K562 (cell line): ENCODE measurements around the gene MAP7D1. TPM values are rescaled to one million over a fixed set of nuclear protein-coding genes. Genes with fewer than 3 reads are reported as not detected.
A peak's percentile ranks its signal among the peaks of the same experiment; 100 is the strongest.

Experiments
- ATAC-seq: fragments of 200-7000 bp; cut with Tn5 transposase; 3 replicates; pipeline ENCODE4 v1.9.1; 2020; ENCODE audit warnings: moderate library complexity
- BruUV-seq: library from RNA; stranded (reverse); fragments of 400-500 nt; replicated peaks from 2 replicates; lab custom pipeline; 2021; lab: Mats Ljungman, UMichigan
- CTCF ChIA-PET: fragments of 300-600 bp; formaldehyde crosslinking; extraction: SDS; loops from one replicate; lab custom pipeline; 2021; ENCODE audit warnings: low intra/inter-chr PET ratio; lab: Yijun Ruan, JAX
- POLR2A ChIA-PET: fragments of 300-600, 350-650 bp; sonication (Branson Sonifier 250); formaldehyde crosslinking; extraction: SDS; loops from one replicate; lab custom pipeline; 2021; ENCODE audit warnings: antibody characterized with exemption, inconsistent platforms; lab: Yijun Ruan, JAX
- DNase-seq, 4 experiments: peaks; one replicate each; pipeline versions ENCODE4 v3.0.0 to v3.0.0-alpha.2; 2011 to 2018; ENCODE audit warnings: low spot score in 3 of 4, mixed read lengths in 3 of 4; ENCODE audit errors: extremely low read depth in 1 of 4
- FAIRE-seq: peaks from 2 replicates; lab custom pipeline; 2011; peaks lifted over from hg19 to GRCh38; lab: Jason Lieb, UNC
- H2AFZ ChIP-seq: 2 replicates; pipeline ENCODE4 v1.6.0; 2011; ENCODE audit warnings: low read depth, low read length, control low read depth, inconsistent platforms
- H3K27ac ChIP-seq: fragments of 200-600 bp; 3 replicates; pipeline ENCODE4 v1.8.0; 2011; ENCODE audit warnings: low read depth, mild to moderate bottlenecking, control low read depth, inconsistent platforms, low read length, moderate library complexity, mixed read lengths; ENCODE audit errors: extremely low read depth
- H3K27me3 ChIP-seq, 2 experiments: fragments of 300-600 bp in 1 of 2; 2 replicates in 1 of 2; 3 replicates in 1 of 2; pipeline versions ENCODE4 v1.6.0 to v1.8.0; 2011; ENCODE audit warnings: inconsistent platforms in 2 of 2, low read length in 2 of 2, mild to moderate bottlenecking in 1 of 2, mixed read lengths in 1 of 2, moderate library complexity in 1 of 2; ENCODE audit not compliant: control insufficient read depth in 2 of 2, insufficient read depth in 2 of 2
- H3K36me3 ChIP-seq: fragments of 300-600 bp; 3 replicates; pipeline ENCODE4 v1.8.0; 2011; ENCODE audit warnings: mild to moderate bottlenecking, low read length, inconsistent platforms; ENCODE audit not compliant: control insufficient read depth, insufficient read depth
- H3K4me1 ChIP-seq, 2 experiments: fragments of 200-600 bp in 1 of 2; replicated peaks in 1 of 2; 2 replicates in 1 of 2; 3 replicates in 1 of 2; pipeline versions ENCODE4 v1.5.1 to v1.8.0; 2011; ENCODE audit warnings: inconsistent platforms in 2 of 2, low read length in 2 of 2, mild to moderate bottlenecking in 1 of 2, mixed read lengths in 1 of 2, moderate library complexity in 1 of 2; ENCODE audit not compliant: control insufficient read depth in 2 of 2, insufficient read depth in 2 of 2
- H3K4me2 ChIP-seq: 2 replicates; pipeline ENCODE4 v1.6.1; 2011; ENCODE audit warnings: low read length, control low read depth, inconsistent platforms, mixed read lengths; ENCODE audit not compliant: insufficient read depth
- H3K4me3 ChIP-seq: fragments of 200-600 bp; sonication (generic), shearing (Covaris generic); 2 replicates; pipeline ENCODE4 v1.5.1; 2016; ENCODE audit warnings: control low read depth, inconsistent platforms
- H3K79me2 ChIP-seq: fragments of 200-600 bp; 3 replicates; pipeline ENCODE4 v1.8.0; 2011; ENCODE audit warnings: low read length, inconsistent platforms; ENCODE audit not compliant: control insufficient read depth, insufficient read depth
- H3K9ac ChIP-seq, 2 experiments: 2 replicates each; pipeline versions ENCODE4 v1.6.0 to v1.6.1; 2011; ENCODE audit warnings: low read depth in 2 of 2, low read length in 2 of 2, control low read depth in 1 of 2, inconsistent platforms in 1 of 2, mild to moderate bottlenecking in 1 of 2, mixed read lengths in 1 of 2; ENCODE audit not compliant: insufficient read depth in 1 of 2
- H3K9me1 ChIP-seq: one replicate; pipeline ENCODE4 v1.6.0; 2011; ENCODE audit warnings: inconsistent platforms, mild to moderate bottlenecking, low read length, moderate library complexity; ENCODE audit not compliant: control insufficient read depth, insufficient read depth
- H3K9me3 ChIP-seq: replicated peaks from 2 replicates; pipeline ENCODE4 v1.5.1; 2011; ENCODE audit warnings: low read depth, low read length, inconsistent platforms; ENCODE audit not compliant: control insufficient read depth, insufficient read depth
- H4K20me1 ChIP-seq: replicated peaks from 2 replicates; pipeline ENCODE4 v1.6.1; 2011; ENCODE audit warnings: low read length, inconsistent platforms, mixed read lengths; ENCODE audit not compliant: control insufficient read depth, insufficient read depth
- BMI1 ChIP-seq: fragments of 150-350 bp; IDR thresholded peaks from 2 replicates; pipeline ENCODE4 v1.6.1; 2014; ENCODE audit warnings: low read length
- DMBX1 ChIP-seq: fragments of 250-450 bp; sonication (Bioruptor Pico); IDR thresholded peaks from 2 replicates; pipeline ENCODE4 v1.8.0; 2022; ENCODE audit warnings: inconsistent platforms, mild to moderate bottlenecking, moderate library complexity, borderline replicate concordance
- FOXA1 ChIP-seq: fragments of 450-650 bp; IDR thresholded peaks from 2 replicates; pipeline ENCODE4 v1.6.1; 2016; ENCODE audit warnings: mild to moderate bottlenecking, borderline replicate concordance
- KLF13 ChIP-seq: fragments of 450-650 bp; IDR thresholded peaks from 2 replicates; pipeline ENCODE4 v1.6.1; 2016; ENCODE audit warnings: missing genetic modification characterization, low read depth, mild to moderate bottlenecking, missing compliant biosample characterization, moderate library complexity, borderline replicate concordance
- KLF6 ChIP-seq: fragments of 250-450 bp; sonication (Bioruptor Pico); IDR thresholded peaks from 2 replicates; pipeline ENCODE4 v1.4.0; 2020; ENCODE audit warnings: mild to moderate bottlenecking, moderate library complexity, borderline replicate concordance
- RAD21 ChIP-seq, 2 experiments: fragments of 250-450 bp in 1 of 2; fragments of 450-650 bp in 1 of 2; sonication (Bioruptor Pico) in 1 of 2; formaldehyde crosslinking in 1 of 2; IDR thresholded peaks in 1 of 2; conservative IDR thresholded peaks in 1 of 2; 2 replicates each; pipeline versions ENCODE4 v1.4.0 to v1.8.0; 2020 to 2022; ENCODE audit warnings: mild to moderate bottlenecking in 2 of 2, moderate library complexity in 1 of 2
- RBM14 ChIP-seq: fragments of 200-400 bp; formaldehyde crosslinking; IDR thresholded peaks from 2 replicates; pipeline ENCODE4 v1.6.1; 2018; ENCODE audit warnings: low read depth, mild to moderate bottlenecking, low read length, moderate library complexity, borderline replicate concordance; ENCODE audit not compliant: insufficient read depth
- ZFP30 ChIP-seq: fragments of 250-450 bp; sonication (Bioruptor Pico); IDR thresholded peaks from 2 replicates; pipeline ENCODE4 v1.8.0; 2022; ENCODE audit warnings: moderate library complexity, mild to moderate bottlenecking, inconsistent platforms, borderline replicate concordance
- ZNF778 ChIP-seq: fragments of 450-650 bp; formaldehyde crosslinking; IDR thresholded peaks from 2 replicates; pipeline ENCODE4 v1.4.0; 2020; ENCODE audit warnings: mild to moderate bottlenecking, moderate library complexity
- WGBS: fragments of 100-300 bp; shearing (Covaris generic); methylation state at CpG from one replicate; pipeline ENCODE4 v1.1.6; 2016; ENCODE audit warnings: low coverage, mixed read lengths; ENCODE audit not compliant: insufficient coverage; ENCODE audit errors: missing lambda C conversion rate; 5-methylcytosine and 5-hydroxymethylcytosine counted together
- in situ Hi-C: fragments of 300-500 bp; cut with MboI; formaldehyde crosslinking; loops from 4 replicates; pipeline ENCODE4 v1.15.0; 2018; ENCODE audit warnings: inconsistent platforms, mixed read lengths
- intact Hi-C: fragments of 100-400 bp; cut with micrococcal nuclease; formaldehyde crosslinking; loops from 2 replicates; pipeline ENCODE4 v1.14.2; 2022
- polyA plus RNA-seq, 8 experiments: library from polyadenylated mRNA; depleted of rRNA in 4 of 8; stranded (reverse) in 5 of 8; unstranded in 3 of 8; fragments of >200 nt; fragmentation: Nextera tagmentation in 2 of 8; fragmentation: Illumina TruSeq in 1 of 8; extraction: Ambion mirVana in 2 of 8; extraction: Trizol in 1 of 8; gene quantifications; 2 replicates each; pipeline versions ENCODE4 v1.2.1 to v1.2.3, GENCODE V29; 2011 to 2014; ENCODE audit warnings: inconsistent platforms in 1 of 8, missing spikeins in 1 of 8
- total RNA-seq, 7 experiments: library from RNA; depleted of rRNA in 6 of 7; stranded (reverse); fragments of >200 nt in 6 of 7; fragmentation: Illumina TruSeq in 2 of 7; extraction: Trizol in 2 of 7; gene quantifications; 2 replicates each; pipeline versions ENCODE4 v1.2.1 to v1.2.3, GENCODE V29; 2011 to 2021; ENCODE audit warnings: low replicate concordance in 1 of 7
- TF ChIP-seq, protein P1 (sequence below): fragments of 250-450 bp; sonication (Bioruptor Pico); IDR thresholded peaks from 2 replicates; pipeline ENCODE4 v1.8.0; 2021; ENCODE audit warnings: mild to moderate bottlenecking, moderate library complexity
- TF ChIP-seq, protein P2 (sequence below): fragments of 450-650 bp; IDR thresholded peaks from 2 replicates; pipeline ENCODE4 v1.6.1; 2018; ENCODE audit not compliant: partially characterized antibody

The MAP7D1 gene
- total and polyA plus RNA-seq, 9 of the 15 experiments (the other 6 are each of a cell fraction or from before 2014, with no cell fraction given): 3.6 to 108 (median 34.5) TPM

DNA sequence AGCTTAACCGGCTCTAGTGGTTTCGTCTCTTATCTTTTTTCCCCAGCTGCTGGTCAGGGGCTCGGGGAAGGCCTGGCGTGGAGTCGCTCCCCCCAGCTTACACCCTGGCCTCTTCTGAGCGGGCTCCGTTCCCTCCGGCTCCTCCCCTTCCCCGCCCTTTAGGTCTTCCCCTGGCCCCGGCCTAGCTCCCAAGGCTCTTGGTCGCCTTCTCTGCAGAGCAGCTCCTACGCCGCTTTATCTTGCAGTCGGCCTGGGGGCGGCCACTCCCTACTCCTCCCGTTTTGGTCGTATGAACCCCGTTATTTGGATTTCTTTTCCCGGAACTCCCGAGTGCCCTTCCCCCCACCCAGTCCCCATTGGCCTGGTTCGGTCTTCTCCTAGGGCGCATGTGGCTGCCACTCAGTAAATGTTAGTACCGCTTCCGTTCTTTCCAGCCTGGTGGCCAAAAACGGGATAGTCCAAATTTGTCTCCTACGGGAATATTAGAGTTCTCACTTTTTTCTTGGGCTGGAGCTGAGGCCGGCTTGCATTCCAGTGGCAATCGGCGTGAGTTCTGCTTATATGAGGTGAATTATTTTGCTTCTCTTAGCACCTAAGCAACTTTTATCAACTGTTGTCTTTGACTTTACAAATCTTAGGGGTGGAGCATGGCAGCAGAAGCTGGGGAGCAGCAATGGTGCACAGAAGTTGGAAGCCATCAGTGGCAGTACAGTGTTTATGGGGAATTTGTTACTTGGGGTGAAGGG is 68.8 kb downstream of the MAP7D1 start (continued):
- TF ChIP-seq KLF13 (tag): no peak
- TF ChIP-seq, protein P1, sequence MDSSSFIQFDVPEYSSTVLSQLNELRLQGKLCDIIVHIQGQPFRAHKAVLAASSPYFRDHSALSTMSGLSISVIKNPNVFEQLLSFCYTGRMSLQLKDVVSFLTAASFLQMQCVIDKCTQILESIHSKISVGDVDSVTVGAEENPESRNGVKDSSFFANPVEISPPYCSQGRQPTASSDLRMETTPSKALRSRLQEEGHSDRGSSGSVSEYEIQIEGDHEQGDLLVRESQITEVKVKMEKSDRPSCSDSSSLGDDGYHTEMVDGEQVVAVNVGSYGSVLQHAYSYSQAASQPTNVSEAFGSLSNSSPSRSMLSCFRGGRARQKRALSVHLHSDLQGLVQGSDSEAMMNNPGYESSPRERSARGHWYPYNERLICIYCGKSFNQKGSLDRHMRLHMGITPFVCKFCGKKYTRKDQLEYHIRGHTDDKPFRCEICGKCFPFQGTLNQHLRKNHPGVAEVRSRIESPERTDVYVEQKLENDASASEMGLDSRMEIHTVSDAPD: no peak

DNA sequence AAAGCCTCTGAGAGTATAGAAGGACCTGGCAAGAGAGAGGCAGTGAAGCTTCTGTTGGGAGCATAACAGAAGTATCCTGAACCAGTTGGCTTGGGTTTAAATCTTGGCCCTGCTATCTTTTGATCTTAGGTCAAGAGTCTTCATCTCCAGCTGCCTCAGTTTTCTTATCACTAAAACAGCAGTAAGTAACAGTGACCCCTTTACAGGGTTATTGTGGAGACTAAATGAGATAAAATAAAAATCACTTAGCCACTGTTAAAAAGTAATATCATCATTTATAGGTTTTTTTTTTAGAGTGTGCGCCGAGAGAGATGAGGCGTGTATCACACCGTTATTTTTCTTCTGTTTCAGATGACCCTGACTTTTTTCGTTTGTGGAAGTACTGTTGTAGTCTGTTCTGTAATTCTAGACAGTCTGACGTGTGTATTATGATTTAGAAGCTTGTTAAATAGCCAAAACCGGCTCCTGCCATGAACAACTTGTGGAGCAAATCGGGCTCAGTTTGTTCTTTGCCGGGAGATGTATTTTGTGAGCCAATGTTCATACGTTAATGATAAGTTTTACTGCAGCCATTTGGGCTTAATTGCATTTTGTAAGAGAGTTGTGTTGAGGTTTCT is 69.4 kb downstream of the MAP7D1 start:
- Histone ChIP-seq H3K27me3 (no peaks in the 10 kb centered on the region), H3K36me3 (peaks cover 38% of the 10 kb centered on the region; the same call in 2 of the 3 replicates), H4K20me1 (peaks cover 19% of the 10 kb centered on the region), H3K9me1 (no peaks in the 10 kb centered on the region), H2AFZ (no peak overlapping the region), H3K4me2 (peak overlapping the region; percentile 92), H3K4me3 (peak overlapping the region; percentile 75), H3K79me2 (peaks cover 57% of the 10 kb centered on the region), H3K9me3 (no peaks in the 10 kb centered on the region), H3K9ac (peak overlapping the region; percentile 94 to 96), H3K27ac (peak overlapping the region; percentile 93), H3K4me1 (peaks cover 14 to 15% of the 10 kb centered on the region in 2 experiments)
- BruUV-seq: TSS peak; percentile 56
- ChIA-PET CTCF (no interaction called here), POLR2A (interaction anchor here (0.7 to 4.9 kb wide), 13 partner anchors 8 to 161 kb away, joined by 3 to 67 read pairs (median 9); partner anchors contain the start of genes STK40 and TRAPPC3)
- no peak for ATAC-seq
- WGBS: 3% methylated on average over 10 of the region's 10 CpGs
- FAIRE-seq: no peak
- peak in 3 of 4 experiments; percentile 42 to 48 (median 44) for DNase-seq
- in situ Hi-C loops (no loop called here), intact Hi-C loops (loop anchor here (2.0 kb wide), 3 partner anchors 23 to 77 kb away; partner anchors contain the start of gene TRAPPC3)
- TF ChIP-seq, protein P2, sequence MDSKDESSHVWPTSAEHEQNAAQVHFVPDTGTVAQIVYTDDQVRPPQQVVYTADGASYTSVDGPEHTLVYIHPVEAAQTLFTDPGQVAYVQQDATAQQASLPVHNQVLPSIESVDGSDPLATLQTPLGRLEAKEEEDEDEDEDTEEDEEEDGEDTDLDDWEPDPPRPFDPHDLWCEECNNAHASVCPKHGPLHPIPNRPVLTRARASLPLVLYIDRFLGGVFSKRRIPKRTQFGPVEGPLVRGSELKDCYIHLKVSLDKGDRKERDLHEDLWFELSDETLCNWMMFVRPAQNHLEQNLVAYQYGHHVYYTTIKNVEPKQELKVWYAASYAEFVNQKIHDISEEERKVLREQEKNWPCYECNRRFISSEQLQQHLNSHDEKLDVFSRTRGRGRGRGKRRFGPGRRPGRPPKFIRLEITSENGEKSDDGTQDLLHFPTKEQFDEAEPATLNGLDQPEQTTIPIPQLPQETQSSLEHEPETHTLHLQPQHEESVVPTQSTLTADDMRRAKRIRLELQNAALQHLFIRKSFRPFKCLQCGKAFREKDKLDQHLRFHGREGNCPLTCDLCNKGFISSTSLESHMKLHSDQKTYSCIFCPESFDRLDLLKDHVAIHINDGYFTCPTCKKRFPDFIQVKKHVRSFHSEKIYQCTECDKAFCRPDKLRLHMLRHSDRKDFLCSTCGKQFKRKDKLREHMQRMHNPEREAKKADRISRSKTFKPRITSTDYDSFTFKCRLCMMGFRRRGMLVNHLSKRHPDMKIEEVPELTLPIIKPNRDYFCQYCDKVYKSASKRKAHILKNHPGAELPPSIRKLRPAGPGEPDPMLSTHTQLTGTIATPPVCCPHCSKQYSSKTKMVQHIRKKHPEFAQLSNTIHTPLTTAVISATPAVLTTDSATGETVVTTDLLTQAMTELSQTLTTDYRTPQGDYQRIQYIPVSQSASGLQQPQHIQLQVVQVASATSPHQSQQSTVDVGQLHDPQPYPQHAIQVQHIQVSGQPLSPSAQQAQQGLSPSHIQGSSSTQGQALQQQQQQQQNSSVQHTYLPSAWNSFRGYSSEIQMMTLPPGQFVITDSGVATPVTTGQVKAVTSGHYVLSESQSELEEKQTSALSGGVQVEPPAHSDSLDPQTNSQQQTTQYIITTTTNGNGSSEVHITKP: no peak
- TF ChIP-seq ZFP30 (CRISPR knock-in tag) (no peak), RBM14 (no peak), FOXA1 (no peak), KLF6 (no peak), RAD21 (CRISPR knock-in tag; conservative IDR thresholded peaks at IDR 0.05 in 1 of 2, IDR thresholded peaks at IDR 0.05 in 1 of 2) (no peak), BMI1 (no peak), ZNF778 (no peak), DMBX1 (CRISPR knock-in tag) (no peak)
